ENCODE data around the gene SECISBP2. TPM values are rescaled to one million over a fixed set of nuclear protein-coding genes. Genes with fewer than 3 reads are reported as not detected.

Gene SECISBP2
- polyA plus RNA-seq, 1 experiment: 14.3 TPM

DNA sequence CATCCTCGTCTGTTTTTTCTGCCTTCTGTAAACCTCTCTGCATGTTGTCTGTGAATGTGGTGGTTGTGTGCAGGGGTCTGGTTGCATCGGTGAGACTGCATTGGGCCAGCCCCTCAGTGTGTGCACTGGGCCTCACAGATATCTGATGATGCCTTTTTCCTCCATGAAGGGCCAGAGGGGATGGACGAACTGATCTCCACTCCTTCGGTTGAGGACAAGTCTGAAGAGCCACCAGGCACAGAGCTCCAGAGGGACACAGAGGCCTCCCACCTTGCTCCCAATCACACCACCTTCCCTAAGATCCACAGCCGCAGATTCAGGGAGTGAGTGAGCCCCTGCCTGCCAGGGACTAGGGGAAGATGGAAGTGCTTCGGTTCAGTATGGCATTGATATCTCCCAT lies 31.3 kb downstream of the SECISBP2 start:
- DNase-seq (ENCODE audit: low read depth): no peak
- ChIA-PET POLR2A (no interaction called here), CTCF (interaction anchor here (1.1 kb wide), 1 partner anchor 200 kb away, joined by 4 read pairs; no protein-coding TSS in a partner anchor)
- TF ChIP-seq CTCF (IDR thresholded peaks at IDR 0.05; ENCODE audit: insufficient read depth, low read depth, low read length): no peak
- Histone ChIP-seq H3K27me3 (ENCODE audit: control insufficient read depth, insufficient read depth, low read length) (no peaks in the 10 kb centered on the region), H3K4me3 (ENCODE audit: low read depth, low read length) (no peak overlapping the region), H3K36me3 (ENCODE audit: control insufficient read depth, insufficient read depth, low read length) (peaks cover 33% of the 10 kb centered on the region)

- TF ChIP-seq CTCF (IDR thresholded peaks at IDR 0.05; ENCODE audit: insufficient read depth, low read depth, low read length): no peak
- Histone ChIP-seq H3K36me3 (ENCODE audit: control insufficient read depth, insufficient read depth, low read length) (peaks cover 28% of the 10 kb centered on the region), H3K4me3 (ENCODE audit: low read depth, low read length) (no peak overlapping the region), H3K27me3 (ENCODE audit: control insufficient read depth, insufficient read depth, low read length) (no peaks in the 10 kb centered on the region)
- no peak for DNase-seq (ENCODE audit: low read depth)
- POLR2A ChIA-PET: no interaction called here
- CTCF ChIA-PET: no interaction called here
Observed at GRCh38 chr9:89350988-89351557, 32.8 kb downstream of the SECISBP2 start.

- Histone ChIP-seq H3K36me3 (ENCODE audit: control insufficient read depth, insufficient read depth, low read length) (peaks cover 26% of the 10 kb centered on the region), H3K4me3 (ENCODE audit: low read depth, low read length) (no peak overlapping the region), H3K27me3 (ENCODE audit: control insufficient read depth, insufficient read depth, low read length) (no peaks in the 10 kb centered on the region)
- POLR2A ChIA-PET: no interaction called here
- no peak for DNase-seq (ENCODE audit: low read depth)
- CTCF ChIA-PET: no interaction called here
- TF ChIP-seq CTCF (IDR thresholded peaks at IDR 0.05; ENCODE audit: insufficient read depth, low read depth, low read length): no peak
Observed at GRCh38 chr9:89351584-89352300, 33.4 kb downstream of the SECISBP2 start.

DNA sequence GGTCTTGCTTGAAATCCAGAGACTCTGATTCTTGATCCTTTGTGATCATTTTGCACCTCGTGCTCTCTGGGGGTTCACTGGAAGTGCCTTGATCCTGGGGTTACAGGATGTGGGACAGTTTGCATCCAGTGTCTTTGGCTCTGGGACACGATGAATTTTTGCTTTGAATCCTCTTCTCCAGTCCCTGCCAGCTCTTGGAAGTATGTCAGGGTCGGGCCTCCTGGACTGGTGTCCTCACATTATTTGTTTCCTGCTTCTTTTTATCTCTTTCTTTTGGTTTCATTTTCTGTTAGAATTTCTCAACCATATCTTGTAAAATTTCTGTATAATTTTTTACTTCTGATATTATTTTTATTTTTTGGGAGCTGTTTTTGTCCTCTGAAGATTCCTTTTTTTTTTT lies 34.2 kb downstream of the SECISBP2 start:
- no peak overlapping the region for H3K4me3 ChIP-seq (ENCODE audit: low read depth, low read length)
- DNase-seq (ENCODE audit: low read depth): no peak
- no peaks in the 10 kb centered on the region for H3K27me3 ChIP-seq (ENCODE audit: control insufficient read depth, insufficient read depth, low read length)
- H3K36me3 ChIP-seq (ENCODE audit: control insufficient read depth, insufficient read depth, low read length): peaks cover 28% of the 10 kb centered on the region
- no peak for TF ChIP-seq CTCF (IDR thresholded peaks at IDR 0.05; ENCODE audit: insufficient read depth, low read depth, low read length)
- ChIA-PET POLR2A (no interaction called here), CTCF (interaction anchor here (0.8 kb wide), 1 partner anchor 13 kb away, joined by 4 read pairs; no protein-coding TSS in a partner anchor)

GRCh38 chr9:89352874-89353649 lies 34.8 kb downstream of the SECISBP2 start:
- TF ChIP-seq CTCF (IDR thresholded peaks at IDR 0.05; ENCODE audit: insufficient read depth, low read depth, low read length): no peak
- CTCF ChIA-PET: interaction anchor here (0.8 kb wide), 1 partner anchor 14 kb away, joined by 4 read pairs; no protein-coding TSS in a partner anchor
- Histone ChIP-seq H3K36me3 (ENCODE audit: control insufficient read depth, insufficient read depth, low read length) (peaks cover 28% of the 10 kb centered on the region), H3K27me3 (ENCODE audit: control insufficient read depth, insufficient read depth, low read length) (no peaks in the 10 kb centered on the region), H3K4me3 (ENCODE audit: low read depth, low read length) (no peak overlapping the region)
- POLR2A ChIA-PET: no interaction called here
- DNase-seq (ENCODE audit: low read depth): no peak
